NCI-H82 (cell line): ENCODE data around the gene CYB5R4.
"Not testable (repeated sequence)": the region's sequence is repeated elsewhere in the genome, so short reads cannot be mapped to it uniquely, and the experiment has no call there.

Experiments
- DNase-seq: peaks from one replicate; lab custom pipeline; 2025; lab: John Stamatoyannopoulos, UW

The CYB5R4 gene

GRCh38 chr6:83911278-83911677 is 51.8 kb downstream of the CYB5R4 start:
- DNase-seq, result no peak

GRCh38 chr6:83914953-83915352 is 55.5 kb downstream of the CYB5R4 start:
- DNase-seq, result no peak

DNA sequence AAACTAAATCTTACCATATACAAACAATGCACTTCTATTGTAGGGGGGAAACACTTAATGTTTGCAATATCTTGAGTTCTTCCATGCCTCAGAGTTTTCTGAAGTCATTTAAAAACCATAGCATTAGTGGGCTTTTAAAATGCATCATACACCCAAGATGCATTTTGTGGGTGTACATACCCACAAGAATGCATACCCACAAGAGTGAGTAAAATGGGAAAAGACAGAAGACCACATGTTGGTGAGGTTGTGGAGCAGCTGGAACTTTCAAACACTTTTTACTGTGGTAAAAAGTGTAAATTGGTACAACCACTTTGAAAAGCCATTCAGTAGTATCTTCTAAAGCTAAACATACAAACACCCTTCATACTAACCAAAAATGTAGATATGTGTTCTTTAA is 57.5 kb downstream of the CYB5R4 start:
- DNase-seq, result no peak

DNA sequence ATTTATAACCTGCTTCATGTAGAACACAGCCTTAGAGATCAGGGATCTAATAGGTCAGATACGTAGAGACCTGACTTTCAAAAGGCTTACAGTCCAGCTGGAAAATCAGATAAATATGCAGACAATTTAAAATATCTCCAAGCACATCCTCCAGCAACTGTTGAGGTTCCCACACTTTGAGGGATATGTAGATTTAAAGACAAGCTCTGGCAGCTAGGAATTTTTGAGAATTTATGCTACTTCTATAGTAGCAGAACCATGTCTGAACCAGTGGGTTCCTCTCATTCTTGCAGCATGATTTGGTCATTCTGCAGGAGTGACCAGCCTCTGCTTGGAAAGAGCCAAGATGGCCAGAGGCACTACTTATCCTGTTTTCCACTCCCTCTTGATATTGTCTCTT is 60.5 kb downstream of the CYB5R4 start:
- no peak for DNase-seq

DNA sequence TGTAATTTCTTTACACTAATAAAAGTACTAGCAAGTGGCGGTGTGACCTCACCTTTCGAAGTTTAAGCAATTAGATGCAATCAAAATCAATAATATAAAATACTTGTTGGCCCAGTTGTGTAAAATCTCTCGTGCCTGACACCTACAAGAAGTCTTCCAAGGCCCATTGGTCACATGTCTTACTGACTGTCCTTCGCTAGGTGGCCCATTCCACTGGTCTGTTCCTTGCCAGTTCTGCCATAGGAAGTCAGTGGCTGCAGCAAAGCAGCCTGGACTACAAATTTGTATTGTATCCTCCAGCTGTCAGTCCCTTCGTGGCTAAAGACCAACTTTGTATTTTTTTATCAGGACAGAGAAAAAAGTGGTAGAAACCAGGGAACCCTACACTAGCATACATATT is 61.8 kb downstream of the CYB5R4 start:
- DNase-seq, result no peak

- DNase-seq, result no peak
Measured at GRCh38 chr6:83927470-83927869, 68.0 kb downstream of the CYB5R4 start.

- DNase-seq, result no peak
Measured at GRCh38 chr6:83928286-83928685, 68.8 kb downstream of the CYB5R4 start.

GRCh38 chr6:83946201-83946833 is 86.8 kb downstream of the CYB5R4 start:
- not testable (repeated sequence) for DNase-seq

DNA sequence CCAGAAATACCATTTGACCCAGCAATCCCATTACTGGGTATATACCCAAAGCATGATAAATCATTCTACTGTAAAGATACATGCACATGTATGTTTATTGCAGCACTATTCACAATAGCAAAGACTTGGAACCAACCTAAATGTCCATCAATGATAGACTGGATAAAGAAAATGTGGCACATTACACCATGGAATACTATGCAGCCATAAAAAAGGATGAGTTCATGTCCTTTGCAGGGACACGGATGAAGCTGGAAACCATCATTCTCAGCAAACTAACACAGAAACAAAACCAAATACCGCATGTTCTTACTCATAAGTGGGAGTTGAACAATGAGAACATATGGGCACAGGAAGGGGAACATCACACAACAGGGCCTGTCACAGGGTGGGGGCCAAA is 88.5 kb downstream of the CYB5R4 start:
- not testable (repeated sequence) for DNase-seq

GRCh38 chr6:83948851-83949250 is 89.4 kb downstream of the CYB5R4 start:
- DNase-seq, result no peak

DNA sequence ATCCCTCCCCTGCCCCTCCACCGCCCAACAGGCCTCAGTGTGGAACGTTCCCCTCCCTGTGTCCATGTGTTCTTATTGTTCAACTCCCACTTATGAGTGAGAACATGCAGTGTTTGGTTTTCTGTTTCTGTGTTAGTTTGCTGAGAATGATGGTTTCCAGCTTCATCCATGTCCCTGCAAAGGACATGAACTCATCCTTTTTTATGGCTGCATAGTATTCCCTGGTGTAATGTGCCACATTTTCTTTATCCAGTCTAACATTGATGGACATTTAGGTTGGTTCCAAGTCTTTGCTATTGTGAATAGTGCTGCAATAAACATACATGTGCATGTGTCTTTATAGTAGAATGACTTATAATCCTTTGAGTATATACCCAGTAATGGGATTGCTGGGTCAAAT is 91.9 kb downstream of the CYB5R4 start:
- not testable (repeated sequence) for DNase-seq

GRCh38 chr6:83952830-83953229 is 93.3 kb downstream of the CYB5R4 start:
- DNase-seq, result no peak

DNA sequence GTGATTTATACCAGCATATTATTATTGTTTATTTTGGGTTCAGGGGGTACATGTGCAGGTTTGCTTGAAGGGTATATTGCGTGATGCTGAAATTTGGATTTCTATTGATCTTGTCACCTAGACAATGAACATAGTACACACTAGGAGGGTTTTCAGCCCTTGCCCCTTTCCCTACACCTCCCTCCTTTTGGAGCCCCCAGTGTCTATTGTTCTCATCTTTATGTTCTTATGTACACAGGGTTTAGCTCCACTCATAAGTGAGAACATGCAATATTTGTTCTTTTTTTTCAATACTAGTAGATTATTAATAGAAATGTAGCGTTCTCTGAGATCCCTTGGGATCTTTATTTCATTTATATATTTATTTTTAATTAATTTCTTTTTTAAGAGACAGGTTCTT is 94.9 kb downstream of the CYB5R4 start:
- no peak for DNase-seq

DNA sequence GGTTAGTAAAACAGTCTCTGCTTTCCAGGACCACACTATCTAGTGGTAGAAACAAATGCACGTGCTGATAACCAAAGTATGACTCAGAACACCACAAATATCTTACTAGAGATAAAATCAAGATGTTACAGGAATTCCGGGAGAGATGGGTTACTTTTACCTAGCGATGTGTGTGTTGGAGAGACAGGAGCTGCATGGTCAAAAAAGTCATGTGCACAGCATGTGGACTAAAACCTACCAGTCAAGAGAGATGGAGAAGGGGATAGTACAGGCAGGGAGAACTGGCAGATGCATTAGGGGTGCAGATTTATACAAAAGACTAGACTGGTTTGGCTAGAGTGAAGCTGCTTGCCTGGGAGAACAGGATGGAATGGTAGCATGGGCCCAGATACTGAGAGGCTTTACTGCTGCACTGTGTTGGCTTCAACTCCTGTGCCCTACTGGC is 98.8 kb downstream of the CYB5R4 start:
- DNase-seq, result no peak

- no peak for DNase-seq
Measured at GRCh38 chr6:83960664-83961063, 101.2 kb downstream of the CYB5R4 start.

DNA sequence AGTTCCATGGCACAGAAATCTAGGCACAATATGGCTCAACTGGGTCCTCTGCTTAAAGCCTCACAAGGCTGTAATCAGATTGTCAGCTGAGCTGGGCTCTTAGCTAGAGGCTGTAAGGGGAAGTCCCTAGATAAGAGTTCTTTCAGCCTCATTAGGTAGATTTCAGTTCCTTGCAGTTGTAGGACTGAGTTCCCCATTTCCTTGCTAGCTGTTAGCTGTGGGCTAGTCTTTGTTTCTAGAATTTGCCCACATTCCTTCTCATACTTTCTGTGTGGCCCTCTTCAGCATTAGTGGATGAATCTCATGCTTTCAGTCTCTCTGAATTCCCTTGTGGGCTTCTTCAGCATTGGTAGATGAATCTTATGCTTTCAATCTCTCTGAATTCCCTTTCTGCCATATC is 103.1 kb downstream of the CYB5R4 start:
- DNase-seq, result no peak

- DNase-seq, result no peak
Measured at GRCh38 chr6:83966539-83966938, 107.0 kb downstream of the CYB5R4 start.

GRCh38 chr6:83970582-83970981 is 111.1 kb downstream of the CYB5R4 start:
- no peak for DNase-seq

- DNase-seq, result no peak
Measured at GRCh38 chr6:83974409-83975050, 115.0 kb downstream of the CYB5R4 start.

GRCh38 chr6:83976037-83976755 is 116.7 kb downstream of the CYB5R4 start:
- DNase-seq, result no peak

DNA sequence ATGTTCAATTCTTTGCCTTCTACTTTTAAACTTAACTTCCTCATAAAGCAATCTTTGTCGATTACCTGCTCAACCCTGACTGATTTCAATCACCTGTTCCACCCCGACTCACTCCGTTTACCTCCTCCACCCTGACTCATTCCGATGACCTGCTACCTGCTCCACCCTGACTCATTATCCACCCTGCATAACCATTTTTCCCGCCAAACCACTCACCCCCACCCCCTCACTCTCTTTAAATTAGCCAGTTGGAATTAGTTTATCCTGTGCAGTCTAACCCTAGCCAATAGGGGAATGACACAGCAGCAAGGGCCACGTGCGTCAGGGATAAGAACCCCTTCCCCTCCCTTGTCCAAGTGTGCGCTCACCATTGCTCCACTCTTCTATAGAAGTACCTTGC is 117.4 kb downstream of the CYB5R4 start:
- DNase-seq, result no peak

GRCh38 chr6:83978324-83978734 is 118.8 kb downstream of the CYB5R4 start:
- DNase-seq, result no peak

DNA sequence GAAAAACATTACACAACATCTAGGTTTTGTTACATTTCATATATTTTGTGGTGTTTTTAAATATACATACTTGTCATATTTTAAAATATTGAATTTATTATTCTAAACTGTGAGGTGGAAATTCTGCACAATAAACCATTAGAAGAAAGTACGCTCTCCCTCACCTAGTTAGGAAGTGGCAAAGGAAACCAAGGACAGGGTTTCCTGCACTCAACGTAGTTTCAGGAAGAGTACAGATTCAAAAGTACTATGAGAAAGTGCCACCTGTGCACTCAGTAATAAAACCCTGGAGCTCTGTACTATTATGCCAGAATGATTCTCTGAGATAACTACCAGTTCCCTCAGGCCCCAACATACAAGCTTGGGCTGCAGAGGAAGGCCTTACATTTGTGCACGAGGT is 119.5 kb downstream of the CYB5R4 start:
- DNase-seq, result no peak
